ENCODE data around the gene CEP170B. TPM values are rescaled to one million over a fixed set of nuclear protein-coding genes. Genes with fewer than 3 reads are reported as not detected.

CEP170B gene
- total RNA-seq, 1 donor from 2014 or later, result 55.4 TPM

DNA sequence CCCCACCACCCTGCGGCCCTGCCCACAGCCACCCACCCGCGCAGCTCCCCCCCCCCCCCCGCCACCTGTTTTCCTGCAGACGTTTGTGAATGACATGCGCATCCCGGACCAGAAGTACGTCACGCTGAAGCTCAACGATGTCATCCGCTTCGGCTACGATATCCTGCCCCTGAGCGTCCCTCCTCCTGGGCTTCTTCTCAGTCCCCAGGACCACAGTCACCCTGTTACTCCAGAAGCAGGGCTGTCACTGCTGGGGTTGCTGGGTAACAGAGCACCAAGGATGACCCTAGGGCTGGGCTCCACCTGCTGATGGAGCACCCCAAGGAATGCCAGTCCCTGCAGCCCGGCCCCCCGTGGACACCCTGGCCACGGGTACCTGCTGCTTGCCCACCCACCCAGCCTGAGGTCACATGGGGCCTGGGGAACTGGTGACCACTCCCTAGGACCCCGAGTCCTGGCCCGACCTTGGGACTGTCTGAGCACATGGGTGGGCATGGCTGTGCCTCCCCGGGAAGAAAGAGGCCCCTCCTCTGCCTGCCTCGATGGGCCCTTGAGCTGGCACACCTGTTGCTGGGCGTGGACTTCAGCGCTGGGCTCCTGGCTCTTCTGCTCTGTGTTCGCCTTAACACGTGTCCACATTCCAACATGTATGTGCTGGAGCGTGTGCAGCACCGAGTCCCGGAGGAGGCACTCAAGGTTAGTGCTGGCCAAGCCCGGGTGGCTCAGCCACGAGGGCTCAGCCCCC is 12.9 kb downstream of the CEP170B start:
- H3K36me3 Mint-ChIP-seq (ENCODE audit: low read depth, unreplicated experiment), result peaks cover 5% of the 10 kb centered on the region
- no peaks in the 10 kb centered on the region for H3K27me3 Mint-ChIP-seq (ENCODE audit: low read depth, unreplicated experiment)
- no peak for DNase-seq (ENCODE audit: low read depth)
- no peak overlapping the region for H3K4me3 Mint-ChIP-seq (ENCODE audit: unreplicated experiment)
- Histone ChIP-seq H3K9ac (ENCODE audit: low read length) (no peak overlapping the region), H3K4me3 (ENCODE audit: insufficient read depth, low read depth, low read length) (no peak overlapping the region), H3K27me3 (ENCODE audit: insufficient read depth, low read length) (no peaks in the 10 kb centered on the region), H2AFZ (ENCODE audit: low read depth, low read length) (no peak overlapping the region), H3K4me1 (ENCODE audit: insufficient read depth, low read length) (peaks cover 3% of the 10 kb centered on the region), H3K4me2 (ENCODE audit: low read length) (no peak overlapping the region), H3K27ac (ENCODE audit: low read depth, low read length) (no peak overlapping the region), H3K79me2 (ENCODE audit: insufficient read depth, low read length) (peaks cover 25% of the 10 kb centered on the region), H4K20me1 (ENCODE audit: insufficient read depth, low read length) (peaks cover 81% of the 10 kb centered on the region), H3K36me3 (ENCODE audit: insufficient read depth, low read length) (peaks cover 3% of the 10 kb centered on the region), H3K9me3 (ENCODE audit: insufficient read depth, low read depth, low read length) (no peaks in the 10 kb centered on the region)
- no peaks in the 10 kb centered on the region for H3K9me3 Mint-ChIP-seq (ENCODE audit: unreplicated experiment)
- no peak for TF ChIP-seq EZH2 (IDR thresholded peaks at IDR 0.05; ENCODE audit: insufficient read depth, low read length)
- TF ChIP-seq, protein P1, sequence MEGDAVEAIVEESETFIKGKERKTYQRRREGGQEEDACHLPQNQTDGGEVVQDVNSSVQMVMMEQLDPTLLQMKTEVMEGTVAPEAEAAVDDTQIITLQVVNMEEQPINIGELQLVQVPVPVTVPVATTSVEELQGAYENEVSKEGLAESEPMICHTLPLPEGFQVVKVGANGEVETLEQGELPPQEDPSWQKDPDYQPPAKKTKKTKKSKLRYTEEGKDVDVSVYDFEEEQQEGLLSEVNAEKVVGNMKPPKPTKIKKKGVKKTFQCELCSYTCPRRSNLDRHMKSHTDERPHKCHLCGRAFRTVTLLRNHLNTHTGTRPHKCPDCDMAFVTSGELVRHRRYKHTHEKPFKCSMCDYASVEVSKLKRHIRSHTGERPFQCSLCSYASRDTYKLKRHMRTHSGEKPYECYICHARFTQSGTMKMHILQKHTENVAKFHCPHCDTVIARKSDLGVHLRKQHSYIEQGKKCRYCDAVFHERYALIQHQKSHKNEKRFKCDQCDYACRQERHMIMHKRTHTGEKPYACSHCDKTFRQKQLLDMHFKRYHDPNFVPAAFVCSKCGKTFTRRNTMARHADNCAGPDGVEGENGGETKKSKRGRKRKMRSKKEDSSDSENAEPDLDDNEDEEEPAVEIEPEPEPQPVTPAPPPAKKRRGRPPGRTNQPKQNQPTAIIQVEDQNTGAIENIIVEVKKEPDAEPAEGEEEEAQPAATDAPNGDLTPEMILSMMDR (IDR thresholded peaks at IDR 0.05; ENCODE audit: insufficient read depth, low read depth, low read length), result no peak
- FAIRE-seq, result no peak
- peaks cover under 1% of the 10 kb centered on the region for H3K4me1 Mint-ChIP-seq (ENCODE audit: low read depth, unreplicated experiment)
- H3K27ac Mint-ChIP-seq (ENCODE audit: unreplicated experiment), result no peak overlapping the region

DNA sequence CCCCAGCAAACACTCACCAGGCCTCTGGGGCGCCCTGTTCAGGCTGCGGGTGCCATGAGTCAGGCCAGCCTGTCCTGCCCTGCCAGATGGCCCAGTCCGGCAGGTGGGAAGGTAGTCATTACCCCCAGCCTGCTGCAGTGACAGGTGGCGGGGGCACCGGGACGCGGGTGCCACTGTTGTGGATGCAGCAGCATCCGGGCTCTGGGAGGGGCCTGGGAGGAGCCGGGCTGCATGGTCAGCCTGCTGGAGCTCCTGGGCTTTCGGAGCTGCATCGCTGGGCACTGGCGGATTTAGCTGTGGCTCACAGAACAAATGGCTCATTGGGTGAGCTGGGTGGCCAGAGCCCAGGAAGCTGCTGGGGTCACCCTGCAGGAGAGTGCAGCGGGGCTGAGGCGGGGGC is 13.5 kb downstream of the CEP170B start:
- no peak for TF ChIP-seq EZH2 (IDR thresholded peaks at IDR 0.05; ENCODE audit: insufficient read depth, low read length)
- TF ChIP-seq, protein P1 (IDR thresholded peaks at IDR 0.05; ENCODE audit: insufficient read depth, low read depth, low read length), result no peak
- no peaks in the 10 kb centered on the region for H3K4me1 Mint-ChIP-seq (ENCODE audit: low read depth, unreplicated experiment)
- H3K9me3 Mint-ChIP-seq (ENCODE audit: unreplicated experiment), result no peaks in the 10 kb centered on the region
- no peak overlapping the region for H3K4me3 Mint-ChIP-seq (ENCODE audit: unreplicated experiment)
- Histone ChIP-seq H3K36me3 (ENCODE audit: insufficient read depth, low read length) (peaks cover 3% of the 10 kb centered on the region), H3K4me1 (ENCODE audit: insufficient read depth, low read length) (no peaks in the 10 kb centered on the region), H4K20me1 (ENCODE audit: insufficient read depth, low read length) (peaks cover 75% of the 10 kb centered on the region), H3K4me3 (ENCODE audit: insufficient read depth, low read depth, low read length) (no peak overlapping the region), H3K9me3 (ENCODE audit: insufficient read depth, low read depth, low read length) (no peaks in the 10 kb centered on the region), H3K27ac (ENCODE audit: low read depth, low read length) (no peak overlapping the region), H2AFZ (ENCODE audit: low read depth, low read length) (no peak overlapping the region), H3K9ac (ENCODE audit: low read length) (no peak overlapping the region), H3K79me2 (ENCODE audit: insufficient read depth, low read length) (peaks cover 20% of the 10 kb centered on the region), H3K4me2 (ENCODE audit: low read length) (no peak overlapping the region), H3K27me3 (ENCODE audit: insufficient read depth, low read length) (no peaks in the 10 kb centered on the region)
- peaks cover 5% of the 10 kb centered on the region for H3K36me3 Mint-ChIP-seq (ENCODE audit: low read depth, unreplicated experiment)
- DNase-seq (ENCODE audit: low read depth) (no peak), FAIRE-seq (no peak)
- no peak overlapping the region for H3K27ac Mint-ChIP-seq (ENCODE audit: unreplicated experiment)
- no peaks in the 10 kb centered on the region for H3K27me3 Mint-ChIP-seq (ENCODE audit: low read depth, unreplicated experiment)

Data from astrocyte (in vitro differentiated cells and primary cell).